Fibroblast of pulmonary artery (primary cell): ENCODE measurements around the gene CA6.

Experiments
- DNase-seq: peaks from one replicate; pipeline ENCODE4 v3.0.0-alpha.2; 2010; ENCODE audit warnings: low read depth
- H3K4me3 ChIP-seq: replicated peaks from 2 replicates; pipeline ENCODE4 v1.5.1; 2011; ENCODE audit warnings: low read depth, mild to moderate bottlenecking, control low read depth, low read length, moderate library complexity
- TF ChIP-seq, protein P1 (sequence below): IDR thresholded peaks from 2 replicates; pipeline ENCODE4 v1.5.1; 2011; ENCODE audit warnings: mild to moderate bottlenecking, control low read depth, low read length, inconsistent platforms; ENCODE audit errors: missing control alignments

The CA6 gene

DNA sequence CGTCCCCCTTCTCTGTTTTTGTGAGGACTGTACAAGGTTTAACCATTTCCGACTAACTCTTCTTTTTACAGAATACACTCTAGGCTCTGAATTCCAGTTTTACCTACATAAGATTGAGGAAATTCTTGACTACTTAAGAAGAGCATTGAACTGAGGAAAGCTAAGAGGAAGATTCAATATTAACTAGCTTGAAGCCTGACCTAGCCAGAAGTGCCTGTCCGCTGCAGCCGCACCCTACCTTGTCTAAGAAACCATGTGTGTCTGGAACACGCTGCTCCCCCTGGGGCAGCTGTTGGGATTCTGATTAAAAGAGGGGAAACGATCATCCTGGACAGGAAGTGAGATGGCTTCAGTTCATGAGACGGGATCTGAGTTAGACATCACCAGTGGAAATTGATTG, 28.9 kb downstream of the CA6 start:
- H3K4me3 ChIP-seq, result no peak overlapping the region
- TF ChIP-seq, protein P1, sequence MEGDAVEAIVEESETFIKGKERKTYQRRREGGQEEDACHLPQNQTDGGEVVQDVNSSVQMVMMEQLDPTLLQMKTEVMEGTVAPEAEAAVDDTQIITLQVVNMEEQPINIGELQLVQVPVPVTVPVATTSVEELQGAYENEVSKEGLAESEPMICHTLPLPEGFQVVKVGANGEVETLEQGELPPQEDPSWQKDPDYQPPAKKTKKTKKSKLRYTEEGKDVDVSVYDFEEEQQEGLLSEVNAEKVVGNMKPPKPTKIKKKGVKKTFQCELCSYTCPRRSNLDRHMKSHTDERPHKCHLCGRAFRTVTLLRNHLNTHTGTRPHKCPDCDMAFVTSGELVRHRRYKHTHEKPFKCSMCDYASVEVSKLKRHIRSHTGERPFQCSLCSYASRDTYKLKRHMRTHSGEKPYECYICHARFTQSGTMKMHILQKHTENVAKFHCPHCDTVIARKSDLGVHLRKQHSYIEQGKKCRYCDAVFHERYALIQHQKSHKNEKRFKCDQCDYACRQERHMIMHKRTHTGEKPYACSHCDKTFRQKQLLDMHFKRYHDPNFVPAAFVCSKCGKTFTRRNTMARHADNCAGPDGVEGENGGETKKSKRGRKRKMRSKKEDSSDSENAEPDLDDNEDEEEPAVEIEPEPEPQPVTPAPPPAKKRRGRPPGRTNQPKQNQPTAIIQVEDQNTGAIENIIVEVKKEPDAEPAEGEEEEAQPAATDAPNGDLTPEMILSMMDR, result no peak
- DNase-seq, result no peak

DNA sequence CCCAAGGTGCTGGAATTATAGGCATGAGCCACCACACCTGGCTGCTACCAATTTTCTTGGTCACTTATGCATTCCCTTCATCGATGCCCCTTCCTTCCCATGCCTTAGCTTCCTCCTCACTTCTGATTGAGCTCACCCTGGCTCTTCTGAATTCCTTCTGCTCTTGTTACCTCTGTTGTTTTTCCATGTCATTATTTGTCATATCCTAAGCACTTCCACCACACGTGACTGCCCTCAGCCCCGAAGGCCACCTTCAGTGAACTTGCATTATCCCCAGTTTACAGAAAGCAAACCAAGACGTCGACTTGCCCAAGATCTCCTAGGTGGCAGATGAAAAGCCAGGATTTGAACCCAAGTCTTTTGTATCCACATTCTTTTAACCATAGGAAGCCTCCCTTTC, 30.7 kb downstream of the CA6 start:
- H3K4me3 ChIP-seq, result no peak overlapping the region
- no peak for DNase-seq
- TF ChIP-seq, protein P1, result no peak

DNA sequence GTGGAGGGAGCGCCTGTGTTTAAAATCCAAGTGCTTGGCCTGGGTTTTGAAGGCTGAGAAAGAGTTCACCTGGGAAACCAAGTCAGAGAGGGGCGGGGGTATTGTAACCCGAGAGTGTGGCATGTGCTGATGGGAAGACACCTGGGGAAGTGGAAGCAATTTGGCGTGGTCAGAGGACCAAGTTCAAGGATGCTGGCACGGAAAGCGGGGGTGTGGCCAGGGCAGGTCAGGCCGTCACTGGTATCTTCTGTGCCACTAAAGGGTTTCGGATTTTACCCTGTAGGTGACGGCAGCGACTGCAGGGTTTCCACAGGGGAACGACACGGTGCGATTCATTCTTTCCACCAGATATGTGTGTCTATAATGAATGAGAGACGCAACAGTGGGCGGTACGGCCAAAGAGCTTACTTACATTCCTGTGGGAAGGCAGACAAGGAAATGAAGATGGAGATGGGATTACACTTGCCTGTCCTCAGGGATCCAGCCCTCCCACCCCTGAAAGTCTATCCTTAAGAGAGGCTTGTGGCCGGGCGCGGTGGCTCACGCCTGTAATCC, 31.3 kb downstream of the CA6 start:
- DNase-seq, result no peak
- TF ChIP-seq, protein P1, result no peak
- H3K4me3 ChIP-seq, result no peak overlapping the region

DNA sequence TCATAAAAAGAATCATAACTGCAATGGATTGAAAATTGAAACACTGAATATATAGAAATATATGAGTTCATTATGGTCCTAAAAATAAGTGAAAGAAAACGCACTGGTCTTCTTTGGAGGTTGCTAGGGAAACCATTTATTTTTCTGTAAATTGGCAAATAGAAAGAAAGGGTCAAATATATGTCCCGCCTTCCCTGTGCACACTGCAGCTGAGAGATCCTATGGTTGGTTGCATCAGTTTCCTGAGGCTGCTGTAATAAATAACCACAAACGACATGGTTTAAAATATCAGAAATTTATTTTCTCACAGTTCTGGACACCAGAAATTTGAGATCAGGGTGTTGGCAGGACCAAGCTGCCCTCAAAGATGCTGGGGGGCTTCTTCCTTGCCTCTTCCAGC, 35.0 kb downstream of the CA6 start:
- no peak for DNase-seq
- TF ChIP-seq, protein P1, result no peak
- no peak overlapping the region for H3K4me3 ChIP-seq

DNA sequence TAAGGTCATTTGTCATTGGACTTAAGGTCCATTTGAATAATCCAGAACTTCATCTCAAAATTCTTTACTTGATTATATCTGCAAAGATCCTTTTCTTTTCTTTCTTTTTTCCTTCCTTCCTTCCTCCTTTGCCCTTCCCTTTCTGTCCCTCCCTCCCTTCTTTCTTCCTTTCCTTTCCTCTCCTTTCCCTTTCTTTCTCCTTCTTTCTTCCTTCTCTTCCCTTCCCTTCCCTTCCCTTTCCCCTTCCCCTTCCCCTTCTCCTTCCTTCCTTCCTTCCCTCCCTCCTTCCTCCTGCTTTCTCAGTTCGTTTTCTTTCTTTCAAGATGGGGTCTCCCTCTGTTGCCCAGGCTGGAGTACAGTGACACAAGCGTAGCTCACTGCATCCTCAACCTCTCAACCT, 35.5 kb downstream of the CA6 start:
- no peak for DNase-seq
- TF ChIP-seq, protein P1, result no peak
- H3K4me3 ChIP-seq, result no peak overlapping the region

DNA sequence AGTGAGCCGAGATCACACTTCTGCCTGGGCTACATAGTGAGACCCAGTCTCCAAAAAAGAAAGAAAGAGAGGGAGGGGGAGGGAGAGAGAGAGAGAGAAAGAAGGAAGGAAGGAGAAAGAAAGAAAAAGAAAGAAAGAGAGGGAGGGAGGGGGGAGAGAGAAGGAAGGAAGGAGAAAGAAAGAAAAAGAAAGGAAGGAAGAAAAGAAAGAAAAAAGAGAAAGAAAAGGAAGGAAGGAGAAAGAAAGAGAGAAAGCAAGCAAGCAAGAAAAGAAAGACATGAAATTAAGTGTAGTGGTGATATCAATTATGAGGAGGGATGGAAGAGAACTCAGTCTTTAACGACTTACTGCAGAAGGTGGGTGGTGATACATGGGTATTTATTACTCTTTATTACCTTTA, 38.5 kb downstream of the CA6 start:
- no peak for DNase-seq
- TF ChIP-seq, protein P1, result no peak
- no peak overlapping the region for H3K4me3 ChIP-seq

DNA sequence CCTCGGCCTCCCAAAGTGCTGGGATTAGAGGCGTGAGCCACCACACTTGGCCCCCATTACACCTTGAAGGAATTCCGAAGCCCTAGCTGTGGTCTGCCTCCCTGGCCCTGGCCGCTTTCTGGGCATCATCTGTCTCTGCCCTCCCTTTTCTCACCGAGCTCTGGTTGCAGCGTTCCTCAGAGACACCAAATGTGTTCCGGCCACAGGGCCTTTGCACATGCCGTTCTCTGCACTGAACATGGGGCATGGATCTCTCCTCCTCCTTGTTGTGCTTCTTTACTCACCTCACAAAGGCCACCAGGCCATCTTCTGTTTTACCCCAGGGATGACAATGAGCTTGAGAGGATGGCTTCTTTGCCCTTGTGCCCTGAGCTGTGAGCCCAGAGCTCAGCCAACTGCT, 39.3 kb downstream of the CA6 start:
- TF ChIP-seq, protein P1, result no peak
- DNase-seq, result no peak
- no peak overlapping the region for H3K4me3 ChIP-seq
